HEK293 (cell line): ENCODE results near the gene NKPD1.

Experiments
- CTCF ChIA-PET: fragments of 350-600 bp; formaldehyde crosslinking; extraction: SDS; loops from one replicate; lab custom pipeline; 2021; ENCODE audit warnings: antibody characterized with exemption; lab: Yijun Ruan, JAX
- POLR2A ChIA-PET: fragments of 300-600 bp; formaldehyde crosslinking; extraction: SDS; loops from one replicate; lab custom pipeline; 2020; ENCODE audit warnings: antibody characterized with exemption, inconsistent platforms; lab: Yijun Ruan, JAX
- H3K27ac ChIP-seq: fragments of 200-500 bp; sonication (Bioruptor generic); 2 replicates; pipeline ENCODE4 v1.5.1; 2014; ENCODE audit warnings: low read depth, low read length, control low read depth, inconsistent platforms; ENCODE audit errors: extremely low read depth
- H3K36me3 ChIP-seq, 2 experiments: fragments of 200-500 bp in 1 of 2; sonication (Bioruptor generic) in 1 of 2; 1 replicate in 1 of 2; 2 replicates in 1 of 2; pipeline ENCODE4 v1.5.1; 2014 to 2017; ENCODE audit warnings: inconsistent platforms in 2 of 2, low read length in 2 of 2; ENCODE audit not compliant: control insufficient read depth in 2 of 2, insufficient read depth in 1 of 2
- H3K4me1 ChIP-seq: fragments of 200-500 bp; sonication (Bioruptor generic); 2 replicates; pipeline ENCODE4 v1.5.1; 2014; ENCODE audit warnings: mild to moderate bottlenecking, low read length, inconsistent platforms; ENCODE audit not compliant: control insufficient read depth, insufficient read depth
- H3K4me3 ChIP-seq: 2 replicates; pipeline ENCODE4 v1.5.1; 2011; ENCODE audit warnings: low read depth, mild to moderate bottlenecking, control low read depth, low read length, moderate library complexity
- H3K9me3 ChIP-seq: fragments of 200-500 bp; sonication (Bioruptor generic); 2 replicates; pipeline ENCODE4 v1.5.1; 2014; ENCODE audit warnings: low read depth, low read length, inconsistent platforms; ENCODE audit not compliant: control insufficient read depth, insufficient read depth
- BCL11A ChIP-seq: fragments of 450-650 bp; formaldehyde crosslinking; IDR thresholded peaks from 2 replicates; pipeline ENCODE4 v1.5.1; 2016; ENCODE audit warnings: low read depth, missing biosample characterization, missing genetic modification characterization
- GLIS2 ChIP-seq: fragments of 450-650 bp; formaldehyde crosslinking; IDR thresholded peaks from 2 replicates; pipeline ENCODE4 v1.5.1; 2016; ENCODE audit warnings: missing biosample characterization, missing genetic modification characterization
- REPIN1 ChIP-seq: fragments of 450-650 bp; formaldehyde crosslinking; IDR thresholded peaks from 2 replicates; pipeline ENCODE4 v1.5.1; 2017; ENCODE audit warnings: missing biosample characterization, missing genetic modification characterization, low read depth
- SP3 ChIP-seq: fragments of 450-650 bp; formaldehyde crosslinking; IDR thresholded peaks from 2 replicates; pipeline ENCODE4 v1.5.1; 2016; ENCODE audit warnings: missing biosample characterization, missing genetic modification characterization
- ZNF184 ChIP-seq: fragments of 450-650 bp; IDR thresholded peaks from 2 replicates; pipeline ENCODE4 v1.5.1; 2018; ENCODE audit warnings: missing biosample characterization, mild to moderate bottlenecking, missing genetic modification characterization
- ZNF211 ChIP-seq: fragments of 450-650 bp; formaldehyde crosslinking; IDR thresholded peaks from 2 replicates; pipeline ENCODE4 v1.5.1; 2016; ENCODE audit warnings: low read depth, missing biosample characterization, missing genetic modification characterization
- ZNF248 ChIP-seq: fragments of 450-650 bp; formaldehyde crosslinking; IDR thresholded peaks from 2 replicates; pipeline ENCODE4 v1.5.1; 2017; ENCODE audit warnings: missing biosample characterization, missing genetic modification characterization
- ZNF266 ChIP-seq: fragments of 450-650 bp; formaldehyde crosslinking; IDR thresholded peaks from 2 replicates; pipeline ENCODE4 v1.5.1; 2016; ENCODE audit warnings: missing biosample characterization, missing genetic modification characterization, low read depth
- ZNF37A ChIP-seq: fragments of 450-650 bp; IDR thresholded peaks from 2 replicates; pipeline ENCODE4 v1.5.1; 2018; ENCODE audit warnings: missing biosample characterization, missing genetic modification characterization
- ZNF548 ChIP-seq: fragments of 450-650 bp; formaldehyde crosslinking; IDR thresholded peaks from 2 replicates; pipeline ENCODE4 v1.5.1; 2016; ENCODE audit warnings: missing biosample characterization, missing genetic modification characterization
- TF ChIP-seq, protein P1 (sequence below): fragments of 450-650 bp; formaldehyde crosslinking; IDR thresholded peaks from 2 replicates; pipeline ENCODE4 v1.5.1; 2016; ENCODE audit warnings: missing biosample characterization, missing genetic modification characterization
- TF ChIP-seq, protein P2 (sequence below): fragments of 450-650 bp; formaldehyde crosslinking; IDR thresholded peaks from 2 replicates; pipeline ENCODE4 v1.5.1; 2017; ENCODE audit warnings: missing biosample characterization, missing genetic modification characterization
- TF ChIP-seq, protein P3 (sequence below): fragments of 450-650 bp; formaldehyde crosslinking; IDR thresholded peaks from 2 replicates; pipeline ENCODE4 v1.5.1; 2016; ENCODE audit warnings: missing biosample characterization, missing genetic modification characterization
- TF ChIP-seq, protein P4 (sequence below): fragments of 450-650 bp; formaldehyde crosslinking; IDR thresholded peaks from 2 replicates; pipeline ENCODE4 v1.5.1; 2016; ENCODE audit warnings: missing biosample characterization, missing genetic modification characterization
- TF ChIP-seq, protein P5 (sequence below): fragments of 450-650 bp; formaldehyde crosslinking; IDR thresholded peaks from 2 replicates; pipeline ENCODE4 v1.5.1; 2016; ENCODE audit warnings: missing biosample characterization, missing genetic modification characterization
- TF ChIP-seq, protein P6 (sequence below): fragments of 450-650 bp; formaldehyde crosslinking; IDR thresholded peaks from 2 replicates; pipeline ENCODE4 v1.5.1; 2017; ENCODE audit warnings: missing biosample characterization, missing genetic modification characterization

Gene NKPD1

DNA sequence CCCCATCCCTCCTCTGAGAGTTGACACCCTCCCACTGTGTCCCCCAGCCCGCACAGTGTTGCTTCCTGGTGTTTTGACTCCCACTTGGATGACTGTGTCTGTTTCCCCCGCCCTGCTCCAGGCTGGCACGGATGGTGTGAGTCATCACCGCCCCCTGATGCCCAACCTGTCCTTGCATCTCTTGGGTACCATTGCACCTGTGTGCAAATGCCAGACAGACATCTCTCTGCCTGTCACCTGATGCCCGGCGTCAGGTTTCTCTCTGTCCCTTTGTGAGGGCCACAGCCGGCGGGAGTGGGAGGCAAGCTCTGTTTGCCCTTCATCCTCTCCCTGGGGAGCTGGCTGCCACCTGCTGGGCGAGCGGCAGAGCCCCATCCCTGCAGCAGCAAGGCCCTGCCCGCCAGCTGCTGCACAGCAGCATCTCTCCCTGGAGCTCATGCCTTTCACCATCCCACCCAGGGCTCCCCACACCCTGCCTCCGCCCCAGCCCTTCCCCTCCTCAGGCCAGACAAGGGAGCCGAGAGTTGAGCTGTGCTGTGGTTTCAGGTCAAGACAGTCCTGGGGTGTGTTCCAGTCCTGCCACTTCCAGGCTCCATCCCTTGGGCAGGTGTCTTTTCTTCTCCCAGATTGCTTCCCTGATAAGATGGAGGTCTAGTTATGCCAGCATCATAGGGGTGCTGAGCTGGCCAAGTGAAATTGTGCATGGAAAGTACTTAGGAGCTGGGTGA is 29.7 kb downstream of the NKPD1 start (continued):
- TF ChIP-seq, protein P1, sequence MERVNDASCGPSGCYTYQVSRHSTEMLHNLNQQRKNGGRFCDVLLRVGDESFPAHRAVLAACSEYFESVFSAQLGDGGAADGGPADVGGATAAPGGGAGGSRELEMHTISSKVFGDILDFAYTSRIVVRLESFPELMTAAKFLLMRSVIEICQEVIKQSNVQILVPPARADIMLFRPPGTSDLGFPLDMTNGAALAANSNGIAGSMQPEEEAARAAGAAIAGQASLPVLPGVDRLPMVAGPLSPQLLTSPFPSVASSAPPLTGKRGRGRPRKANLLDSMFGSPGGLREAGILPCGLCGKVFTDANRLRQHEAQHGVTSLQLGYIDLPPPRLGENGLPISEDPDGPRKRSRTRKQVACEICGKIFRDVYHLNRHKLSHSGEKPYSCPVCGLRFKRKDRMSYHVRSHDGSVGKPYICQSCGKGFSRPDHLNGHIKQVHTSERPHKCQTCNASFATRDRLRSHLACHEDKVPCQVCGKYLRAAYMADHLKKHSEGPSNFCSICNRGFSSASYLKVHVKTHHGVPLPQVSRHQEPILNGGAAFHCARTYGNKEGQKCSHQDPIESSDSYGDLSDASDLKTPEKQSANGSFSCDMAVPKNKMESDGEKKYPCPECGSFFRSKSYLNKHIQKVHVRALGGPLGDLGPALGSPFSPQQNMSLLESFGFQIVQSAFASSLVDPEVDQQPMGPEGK (tag by site-specific recombination), result peak; percentile 26; the same call in 1 of the 2 replicates
- TF ChIP-seq, protein P2, sequence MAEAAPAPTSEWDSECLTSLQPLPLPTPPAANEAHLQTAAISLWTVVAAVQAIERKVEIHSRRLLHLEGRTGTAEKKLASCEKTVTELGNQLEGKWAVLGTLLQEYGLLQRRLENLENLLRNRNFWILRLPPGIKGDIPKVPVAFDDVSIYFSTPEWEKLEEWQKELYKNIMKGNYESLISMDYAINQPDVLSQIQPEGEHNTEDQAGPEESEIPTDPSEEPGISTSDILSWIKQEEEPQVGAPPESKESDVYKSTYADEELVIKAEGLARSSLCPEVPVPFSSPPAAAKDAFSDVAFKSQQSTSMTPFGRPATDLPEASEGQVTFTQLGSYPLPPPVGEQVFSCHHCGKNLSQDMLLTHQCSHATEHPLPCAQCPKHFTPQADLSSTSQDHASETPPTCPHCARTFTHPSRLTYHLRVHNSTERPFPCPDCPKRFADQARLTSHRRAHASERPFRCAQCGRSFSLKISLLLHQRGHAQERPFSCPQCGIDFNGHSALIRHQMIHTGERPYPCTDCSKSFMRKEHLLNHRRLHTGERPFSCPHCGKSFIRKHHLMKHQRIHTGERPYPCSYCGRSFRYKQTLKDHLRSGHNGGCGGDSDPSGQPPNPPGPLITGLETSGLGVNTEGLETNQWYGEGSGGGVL (tag by site-specific recombination), result peak; percentile 19; the same call in 1 of the 2 replicates

DNA sequence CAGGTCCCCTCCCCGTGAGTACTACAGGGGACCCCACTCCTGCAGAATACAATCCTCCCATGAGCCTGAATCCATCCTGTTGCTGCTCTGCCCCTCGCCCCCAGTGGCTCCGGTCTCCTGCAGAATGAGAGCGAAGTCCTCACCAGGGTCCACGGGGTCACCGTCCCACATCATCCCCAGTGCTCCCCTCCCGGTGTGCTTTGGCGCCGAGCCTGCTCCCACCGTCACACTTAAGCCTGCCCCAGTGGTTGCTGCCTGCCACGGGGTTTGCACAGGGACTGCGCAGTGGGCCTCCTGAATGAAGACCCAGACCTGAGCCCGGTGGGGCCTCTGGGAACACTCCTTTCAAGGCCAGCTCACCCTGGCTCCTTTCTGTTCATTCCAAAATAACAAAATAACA is 30.5 kb downstream of the NKPD1 start:
- POLR2A ChIA-PET, result interaction anchor here (1.2 kb wide), 1 partner anchor 38 kb away, joined by 8 read pairs; the partner anchor contains the start of gene PPP1R37
- CTCF ChIA-PET, result no interaction called here
- H3K36me3 ChIP-seq, result peaks cover 0 to 3% of the 10 kb centered on the region in 2 experiments; a peak in 2 of 3 replicates
- no peak for TF ChIP-seq ZNF248 (tag by site-specific recombination)
- TF ChIP-seq, protein P3, sequence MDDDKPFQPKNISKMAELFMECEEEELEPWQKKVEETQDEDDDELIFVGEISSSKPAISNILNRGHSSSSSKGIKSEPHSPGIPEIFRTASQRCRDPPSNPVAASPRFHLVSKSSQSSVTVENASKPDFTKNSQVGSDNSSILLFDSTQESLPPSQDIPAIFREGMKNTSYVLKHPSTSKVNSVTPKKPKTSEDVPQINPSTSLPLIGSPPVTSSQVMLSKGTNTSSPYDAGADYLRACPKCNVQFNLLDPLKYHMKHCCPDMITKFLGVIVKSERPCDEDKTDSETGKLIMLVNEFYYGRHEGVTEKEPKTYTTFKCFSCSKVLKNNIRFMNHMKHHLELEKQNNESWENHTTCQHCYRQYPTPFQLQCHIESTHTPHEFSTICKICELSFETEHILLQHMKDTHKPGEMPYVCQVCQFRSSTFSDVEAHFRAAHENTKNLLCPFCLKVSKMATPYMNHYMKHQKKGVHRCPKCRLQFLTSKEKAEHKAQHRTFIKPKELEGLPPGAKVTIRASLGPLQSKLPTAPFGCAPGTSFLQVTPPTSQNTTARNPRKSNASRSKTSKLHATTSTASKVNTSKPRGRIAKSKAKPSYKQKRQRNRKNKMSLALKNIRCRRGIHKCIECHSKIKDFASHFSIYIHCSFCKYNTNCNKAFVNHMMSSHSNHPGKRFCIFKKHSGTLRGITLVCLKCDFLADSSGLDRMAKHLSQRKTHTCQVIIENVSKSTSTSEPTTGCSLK (tag by site-specific recombination), result no peak
- no peak for TF ChIP-seq ZNF184
- no peak for TF ChIP-seq BCL11A
- no peak for TF ChIP-seq GLIS2 (tag by site-specific recombination)
- TF ChIP-seq ZNF37A (tag by site-specific recombination), result no peak
- no peak for TF ChIP-seq ZNF266 (tag by site-specific recombination)
- no peak for TF ChIP-seq REPIN1 (tag by site-specific recombination)
- no peak for TF ChIP-seq SP3 (tag by site-specific recombination)
- no peak for TF ChIP-seq ZNF548 (tag by site-specific recombination)
- TF ChIP-seq, protein P4, sequence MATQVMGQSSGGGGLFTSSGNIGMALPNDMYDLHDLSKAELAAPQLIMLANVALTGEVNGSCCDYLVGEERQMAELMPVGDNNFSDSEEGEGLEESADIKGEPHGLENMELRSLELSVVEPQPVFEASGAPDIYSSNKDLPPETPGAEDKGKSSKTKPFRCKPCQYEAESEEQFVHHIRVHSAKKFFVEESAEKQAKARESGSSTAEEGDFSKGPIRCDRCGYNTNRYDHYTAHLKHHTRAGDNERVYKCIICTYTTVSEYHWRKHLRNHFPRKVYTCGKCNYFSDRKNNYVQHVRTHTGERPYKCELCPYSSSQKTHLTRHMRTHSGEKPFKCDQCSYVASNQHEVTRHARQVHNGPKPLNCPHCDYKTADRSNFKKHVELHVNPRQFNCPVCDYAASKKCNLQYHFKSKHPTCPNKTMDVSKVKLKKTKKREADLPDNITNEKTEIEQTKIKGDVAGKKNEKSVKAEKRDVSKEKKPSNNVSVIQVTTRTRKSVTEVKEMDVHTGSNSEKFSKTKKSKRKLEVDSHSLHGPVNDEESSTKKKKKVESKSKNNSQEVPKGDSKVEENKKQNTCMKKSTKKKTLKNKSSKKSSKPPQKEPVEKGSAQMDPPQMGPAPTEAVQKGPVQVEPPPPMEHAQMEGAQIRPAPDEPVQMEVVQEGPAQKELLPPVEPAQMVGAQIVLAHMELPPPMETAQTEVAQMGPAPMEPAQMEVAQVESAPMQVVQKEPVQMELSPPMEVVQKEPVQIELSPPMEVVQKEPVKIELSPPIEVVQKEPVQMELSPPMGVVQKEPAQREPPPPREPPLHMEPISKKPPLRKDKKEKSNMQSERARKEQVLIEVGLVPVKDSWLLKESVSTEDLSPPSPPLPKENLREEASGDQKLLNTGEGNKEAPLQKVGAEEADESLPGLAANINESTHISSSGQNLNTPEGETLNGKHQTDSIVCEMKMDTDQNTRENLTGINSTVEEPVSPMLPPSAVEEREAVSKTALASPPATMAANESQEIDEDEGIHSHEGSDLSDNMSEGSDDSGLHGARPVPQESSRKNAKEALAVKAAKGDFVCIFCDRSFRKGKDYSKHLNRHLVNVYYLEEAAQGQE (tag by site-specific recombination), result no peak
- TF ChIP-seq ZNF211 (tag by site-specific recombination), result no peak
- TF ChIP-seq, protein P5, sequence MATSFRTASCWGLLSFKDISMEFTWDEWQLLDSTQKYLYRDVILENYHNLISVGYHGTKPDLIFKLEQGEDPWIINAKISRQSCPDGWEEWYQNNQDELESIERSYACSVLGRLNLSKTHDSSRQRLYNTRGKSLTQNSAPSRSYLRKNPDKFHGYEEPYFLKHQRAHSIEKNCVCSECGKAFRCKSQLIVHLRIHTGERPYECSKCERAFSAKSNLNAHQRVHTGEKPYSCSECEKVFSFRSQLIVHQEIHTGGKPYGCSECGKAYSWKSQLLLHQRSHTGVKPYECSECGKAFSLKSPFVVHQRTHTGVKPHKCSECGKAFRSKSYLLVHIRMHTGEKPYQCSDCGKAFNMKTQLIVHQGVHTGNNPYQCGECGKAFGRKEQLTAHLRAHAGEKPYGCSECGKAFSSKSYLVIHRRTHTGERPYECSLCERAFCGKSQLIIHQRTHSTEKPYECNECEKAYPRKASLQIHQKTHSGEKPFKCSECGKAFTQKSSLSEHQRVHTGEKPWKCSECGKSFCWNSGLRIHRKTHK (tag by site-specific recombination), result no peak
- TF ChIP-seq, protein P6, sequence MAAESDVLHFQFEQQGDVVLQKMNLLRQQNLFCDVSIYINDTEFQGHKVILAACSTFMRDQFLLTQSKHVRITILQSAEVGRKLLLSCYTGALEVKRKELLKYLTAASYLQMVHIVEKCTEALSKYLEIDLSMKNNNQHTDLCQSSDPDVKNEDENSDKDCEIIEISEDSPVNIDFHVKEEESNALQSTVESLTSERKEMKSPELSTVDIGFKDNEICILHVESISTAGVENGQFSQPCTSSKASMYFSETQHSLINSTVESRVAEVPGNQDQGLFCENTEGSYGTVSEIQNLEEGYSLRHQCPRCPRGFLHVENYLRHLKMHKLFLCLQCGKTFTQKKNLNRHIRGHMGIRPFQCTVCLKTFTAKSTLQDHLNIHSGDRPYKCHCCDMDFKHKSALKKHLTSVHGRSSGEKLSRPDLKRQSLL, result no peak
- H3K4me1 ChIP-seq, result 0 out of 2 replicates have a peak, but pooled peaks cover 4% of the 10 kb centered on the region
- H3K27ac ChIP-seq, result no peak overlapping the region
- no peaks in the 10 kb centered on the region for H3K9me3 ChIP-seq
- no peak overlapping the region for H3K4me3 ChIP-seq
